GM19035 (cell line): ENCODE data around the gene P2RY4.
"Not testable (repeated sequence)": the region's sequence is repeated elsewhere in the genome, so short reads cannot be mapped to it uniquely, and the experiment has no call there.

Experiments
- ATAC-seq: cut with Tn5 transposase; IDR thresholded peaks from one replicate; pipeline ENCODE4 v1.9.1; 2021; ENCODE audit not compliant: unreplicated experiment

The P2RY4 gene

GRCh38 chrX:70260104-70260503, at the start of gene P2RY4:
Gene P2RY4, minus strand, starts transcription at chrX:70260204. Its CDS starts 580 bp downstream, at chrX:70259624.
- ATAC-seq = no peak

GRCh38 chrX:70301716-70302115, 41.7 kb upstream of the P2RY4 start:
- no peak for ATAC-seq

- no peak for ATAC-seq
Measured at GRCh38 chrX:70293621-70294020, 33.6 kb upstream of the P2RY4 start.

GRCh38 chrX:70292788-70293187, 32.8 kb upstream of the P2RY4 start:
- ATAC-seq = no peak

GRCh38 chrX:70289793-70290770, 30.1 kb upstream of the P2RY4 start, which contains the start of the genes KIF4A and PDZD11:
Gene KIF4A, plus strand, starts transcription at chrX:70290104. Its CDS starts 355 bp downstream, at chrX:70290459.
Gene PDZD11, minus strand, starts transcription at chrX:70289927. Its CDS starts 586 bp downstream, at chrX:70289341.
- peak; percentile 94 for ATAC-seq

GRCh38 chrX:70289168-70289792, 29.3 kb upstream of the P2RY4 start:
- ATAC-seq = no peak

GRCh38 chrX:70281951-70282350, 21.9 kb upstream of the P2RY4 start, which contains the start of gene RAB41:
Gene RAB41, plus strand, starts transcription at chrX:70282172. Its CDS starts 46 bp downstream, at chrX:70282218.
- ATAC-seq = no peak

- ATAC-seq = no peak
Measured at GRCh38 chrX:70280573-70280972, 20.6 kb upstream of the P2RY4 start.

- no peak for ATAC-seq
Measured at GRCh38 chrX:70279081-70279480, 19.1 kb upstream of the P2RY4 start.

GRCh38 chrX:70274029-70274428, 14.0 kb upstream of the P2RY4 start:
- ATAC-seq = not testable (repeated sequence)

- no peak for ATAC-seq
Measured at GRCh38 chrX:70268034-70268433, 8.0 kb upstream of the P2RY4 start, which contains the start of gene ARR3. Gene ARR3, plus strand, starts transcription at chrX:70268334. Its CDS starts 1,052 bp downstream, at chrX:70269386.

- no peak for ATAC-seq
Measured at GRCh38 chrX:70264784-70265183, 4.8 kb upstream of the P2RY4 start.

GRCh38 chrX:70262952-70263567, 3.1 kb upstream of the P2RY4 start:
- no peak for ATAC-seq

GRCh38 chrX:70257423-70258288, 2.3 kb downstream of the P2RY4 start:
- no peak for ATAC-seq

GRCh38 chrX:70255452-70255851, 4.6 kb downstream of the P2RY4 start:
- no peak for ATAC-seq

GRCh38 chrX:70254909-70255308, 5.1 kb downstream of the P2RY4 start:
- no peak for ATAC-seq

- no peak for ATAC-seq
Measured at GRCh38 chrX:70254063-70254400, 6.0 kb downstream of the P2RY4 start.

GRCh38 chrX:70253377-70254062, 6.5 kb downstream of the P2RY4 start:
- no peak for ATAC-seq

- ATAC-seq = no peak
Measured at GRCh38 chrX:70252491-70252890, 7.5 kb downstream of the P2RY4 start.

- no peak for ATAC-seq
Measured at GRCh38 chrX:70247252-70247651, 12.8 kb downstream of the P2RY4 start.
